Heart right ventricle (tissue), 16 donors: ENCODE measurements around the gene PLA2G2C. TPM values are rescaled to one million over a fixed set of nuclear protein-coding genes. Genes with fewer than 3 reads are reported as not detected.

Source experiments
- ATAC-seq, 8 donors: fragments of 200-7000 bp; cut with Tn5 transposase; one replicate each; pipeline ENCODE4 v1.9.1; 2020; ENCODE audit warnings: mild to moderate bottlenecking in 8 of 8, moderate library complexity in 8 of 8, moderate number of reproducible peaks in 1 of 8
- DNase-seq, 2 donors: peaks; one replicate each; pipeline ENCODE4 v3.0.0-alpha.2; 2020
- H3K27ac ChIP-seq, 10 donors: fragments of 200-600 bp; sonication (generic) in 2 of 10; one replicate each; pipeline versions ENCODE4 v1.5.0 to v1.8.0; 2020 to 2022; ENCODE audit warnings: mild to moderate bottlenecking in 3 of 10
- H3K27me3 ChIP-seq, 7 donors: fragments of 200-600 bp; one replicate each; pipeline ENCODE4 v1.8.0; 2021 to 2022; ENCODE audit warnings: mild to moderate bottlenecking in 2 of 7
- H3K36me3 ChIP-seq, 9 donors: fragments of 200-600 bp; sonication (generic) in 1 of 9; one replicate each; pipeline versions ENCODE4 v1.5.0 to v1.8.0; 2020 to 2022; ENCODE audit warnings: mild to moderate bottlenecking in 2 of 9
- H3K4me1 ChIP-seq, 9 donors: fragments of 200-600 bp; sonication (generic) in 1 of 9; one replicate each; pipeline versions ENCODE4 v1.5.0 to v1.8.0; 2020 to 2022; ENCODE audit warnings: mild to moderate bottlenecking in 4 of 9
- H3K4me3 ChIP-seq, 10 donors: fragments of 200-600 bp; sonication (generic) in 2 of 10; one replicate each; pipeline versions ENCODE4 v1.5.0 to v1.8.0; 2020 to 2022; ENCODE audit warnings: mild to moderate bottlenecking in 7 of 10, moderate library complexity in 2 of 10
- H3K9me3 ChIP-seq, 11 donors: fragments of 200-600 bp in 10 of 11; sonication (generic) in 2 of 11; one replicate each; pipeline versions ENCODE4 v1.5.0 to v1.8.0; 2013 to 2022; ENCODE audit warnings: mild to moderate bottlenecking in 2 of 11, control low read depth in 1 of 11, moderate library complexity in 1 of 11
- WGBS, 2 donors: extraction: QIAGEN DNeasy Blood & Tissue Kit; methylation state at CpG; one replicate each; pipeline ENCODE4 v1.1.7; 2013; ENCODE audit warnings: inconsistent platforms in 1 of 2; 5-methylcytosine and 5-hydroxymethylcytosine counted together
- intact Hi-C, 10 donors: fragments of 100-400 bp; cut with DNase I; formaldehyde crosslinking; loops; one replicate each; pipeline versions ENCODE4 v1.11.1 to v1.14.2; 2022
- polyA plus RNA-seq, 2 donors: library from polyadenylated mRNA; stranded (reverse); fragments of 200-250 nt; gene quantifications; one replicate each; pipeline ENCODE4 v1.2.3, GENCODE V29; 2013
- total RNA-seq, 10 donors: library from RNA; stranded (reverse); fragmentation: NEBNext Ultra II Directional in 3 of 10; extraction: Animal tissue kit (Norgen Biotek cat#: 25700) in 3 of 10; gene quantifications; one replicate each; pipeline versions ENCODE4 v1.2.1 to v1.2.4, GENCODE V29; 2021 to 2023
- TF ChIP-seq, protein P1 (sequence below), 9 donors: fragments of 200-600 bp; sonication (generic) in 2 of 9; IDR thresholded peaks; one replicate each; pipeline versions ENCODE4 v1.5.0 to v1.8.0; 2021 to 2022; ENCODE audit warnings: antibody characterized with exemption in 9 of 9, mild to moderate bottlenecking in 5 of 9, moderate library complexity in 1 of 9
- donor health status: Arrhythmogenic right ventricular cardiomyopathy.
- donor health status: ischemic (EF 13 %, LVEDD 7.1; RV severe dilation, severe dysfunction).
- donor health status: healthy with polysubstance abuse.
- donor health status: DM: no; HTN: yes; CAD: no.
- donor health status: DM: no; HTN: no; CAD: no.
- donor health status: ischemic (EF 25% LVEDD 6.9; RV normal size, moderate dysfunction).
- donor health status: ischemic (EF 25% LVEDD 5.7; RV mildly dilated, moderate dysfunction).
- donor health status: healthy.
- donor health status: DM: yes; HTN: yes; CAD: no.
- donor health status: Ischemic cardiomyopathy.
- donor health status: ischemic (EF 35%, LVEDD 5.7; RV mildly dilated, moderate dysfunction).
- donor health status: nonischemic (EF 11% LVEDD 7.7; RV severe dilation, severe dysfunction).
- donor health status: DM: yes; HTN: yes; CAD: no.
- donor health status: PGD.
- donor health status: ischemic (EF 29% LVEDD 5.4; RV normal size, mild dysfunction).
- donor health status: nonischemic (EF 23%, LVEDD 6.1; RV moderate dilation, normal function).

PLA2G2C gene
- total and polyA plus RNA-seq, 12 donors = not detected

- DNase-seq (no peak), ATAC-seq (no peak)
- Histone ChIP-seq H3K27me3 (peaks cover 0 to 32% (median 4%) of the 10 kb centered on the region in 7 donors), H3K9me3 (no peaks in the 10 kb centered on the region), H3K4me3 (no peak overlapping the region), H3K4me1 (no peaks in the 10 kb centered on the region), H3K27ac (no peak overlapping the region), H3K36me3 (no peaks in the 10 kb centered on the region)
- TF ChIP-seq, protein P1, sequence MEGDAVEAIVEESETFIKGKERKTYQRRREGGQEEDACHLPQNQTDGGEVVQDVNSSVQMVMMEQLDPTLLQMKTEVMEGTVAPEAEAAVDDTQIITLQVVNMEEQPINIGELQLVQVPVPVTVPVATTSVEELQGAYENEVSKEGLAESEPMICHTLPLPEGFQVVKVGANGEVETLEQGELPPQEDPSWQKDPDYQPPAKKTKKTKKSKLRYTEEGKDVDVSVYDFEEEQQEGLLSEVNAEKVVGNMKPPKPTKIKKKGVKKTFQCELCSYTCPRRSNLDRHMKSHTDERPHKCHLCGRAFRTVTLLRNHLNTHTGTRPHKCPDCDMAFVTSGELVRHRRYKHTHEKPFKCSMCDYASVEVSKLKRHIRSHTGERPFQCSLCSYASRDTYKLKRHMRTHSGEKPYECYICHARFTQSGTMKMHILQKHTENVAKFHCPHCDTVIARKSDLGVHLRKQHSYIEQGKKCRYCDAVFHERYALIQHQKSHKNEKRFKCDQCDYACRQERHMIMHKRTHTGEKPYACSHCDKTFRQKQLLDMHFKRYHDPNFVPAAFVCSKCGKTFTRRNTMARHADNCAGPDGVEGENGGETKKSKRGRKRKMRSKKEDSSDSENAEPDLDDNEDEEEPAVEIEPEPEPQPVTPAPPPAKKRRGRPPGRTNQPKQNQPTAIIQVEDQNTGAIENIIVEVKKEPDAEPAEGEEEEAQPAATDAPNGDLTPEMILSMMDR (IDR thresholded peaks at IDR 0.05) = no peak
- intact Hi-C loops = no loop called here
- WGBS, 2 donors = 77 to 81% methylated on average over 7 of the region's 7 CpGs
These were observed 70.4 kb downstream of the PLA2G2C start for GRCh38 chr1:20115916-20116315.

DNA sequence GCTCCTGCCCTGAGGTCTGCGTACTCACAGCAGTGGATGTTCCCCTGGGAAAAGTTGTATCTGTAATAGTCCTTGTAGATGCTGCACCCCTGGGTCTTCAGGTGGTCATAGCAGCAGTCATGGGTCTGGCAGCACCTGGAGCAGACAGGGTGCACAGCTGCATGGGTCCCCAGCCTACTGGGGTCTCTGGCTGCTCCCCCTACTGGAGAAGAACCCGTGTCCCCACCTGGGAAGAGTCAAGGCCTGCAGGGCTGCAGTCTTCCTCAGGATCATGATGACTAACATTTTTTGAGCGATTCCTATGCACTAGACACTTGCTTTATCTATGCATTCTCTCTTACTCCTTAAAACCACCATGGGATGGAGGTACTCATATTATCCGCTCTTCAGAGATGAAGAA lies 70.8 kb downstream of the PLA2G2C start:
- Histone ChIP-seq H3K4me1 (no peaks in the 10 kb centered on the region), H3K27me3 (peaks cover 0 to 32% (median 4%) of the 10 kb centered on the region in 7 donors), H3K36me3 (no peaks in the 10 kb centered on the region), H3K27ac (no peak overlapping the region), H3K9me3 (no peaks in the 10 kb centered on the region), H3K4me3 (no peak overlapping the region)
- TF ChIP-seq, protein P1 (IDR thresholded peaks at IDR 0.05) = no peak
- WGBS, 2 donors = 80 to 83% methylated on average over 4 of the region's 4 CpGs
- ATAC-seq (no peak), DNase-seq (no peak)
- intact Hi-C loops = no loop called here

DNA sequence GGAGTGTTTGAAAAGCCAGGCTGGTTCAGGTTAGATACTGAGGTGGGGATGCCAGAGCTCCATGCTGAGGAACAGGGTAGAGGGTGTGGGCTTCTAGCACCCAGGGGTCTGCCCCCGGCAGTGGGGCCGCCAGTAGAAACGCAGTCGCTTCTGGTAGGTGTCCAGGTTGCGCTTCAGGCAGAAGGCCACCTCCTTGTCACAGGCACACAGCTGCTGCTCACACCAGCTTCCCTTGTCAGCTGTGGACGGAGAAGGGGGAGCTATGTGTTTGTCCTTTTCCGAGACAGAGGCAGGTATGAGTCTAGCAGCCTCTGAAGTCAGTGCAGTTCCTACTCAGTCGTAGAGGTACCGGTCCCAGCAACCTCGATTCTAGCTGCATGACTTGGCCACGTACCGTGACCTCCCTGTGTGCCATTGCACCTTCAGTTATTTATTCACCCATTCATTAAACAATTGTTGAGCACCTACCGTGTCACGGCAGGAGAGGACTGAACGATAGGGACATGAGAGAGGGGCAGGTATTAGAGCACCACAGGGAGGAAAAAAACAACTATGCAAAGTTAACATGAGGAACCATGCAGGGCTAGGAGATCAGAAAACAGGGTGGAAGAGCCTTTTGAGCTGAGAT lies 72.2 kb downstream of the PLA2G2C start:
- WGBS, 2 donors = 70 to 72% methylated on average over 15 of the region's 15 CpGs
- H3K36me3 ChIP-seq = no peaks in the 10 kb centered on the region
- no peak overlapping the region for H3K27ac ChIP-seq
- DNase-seq (no peak), ATAC-seq (no peak)
- TF ChIP-seq, protein P1 (IDR thresholded peaks at IDR 0.05) = no peak
- H3K4me3 ChIP-seq = no peak overlapping the region
- no peaks in the 10 kb centered on the region for H3K9me3 ChIP-seq
- intact Hi-C loops = no loop called here
- peaks cover 0 to 1% (median 0%) of the 10 kb centered on the region in 9 donors for H3K4me1 ChIP-seq
- peaks cover 0 to 28% (median 8%) of the 10 kb centered on the region in 7 donors for H3K27me3 ChIP-seq

Other genes with a start within 250 kb of the PLA2G2C start
- 100 to 1,000 TPM in 2 of 10 donors, 10 to 100 TPM in 5, 1 to 10 TPM in 3; 2.8 to 296 (median 32.6) TPM for gene PLA2G2A, start 206.9 kb downstream of the PLA2G2C start, total RNA-seq
- 100 to 1,000 TPM; 349 to 593 TPM for gene PLA2G2A, start 206.9 kb downstream of the PLA2G2C start, polyA plus RNA-seq
- gene PLA2G5, start 116.3 kb downstream of the PLA2G2C start, total RNA-seq = 10 to 100 TPM; 31.5 to 58.2 (median 49.3) TPM
- 100 to 1,000 TPM in 1 of 2 donors, 10 to 100 TPM in 1; 44.5 to 133 TPM for gene PLA2G5, start 116.3 kb downstream of the PLA2G2C start, polyA plus RNA-seq
- gene PLA2G2D, start 67.0 kb downstream of the PLA2G2C start, total RNA-seq = 1 to 10 TPM in 1 of 10 donors, not detected in 9; 1.1 TPM
- gene PLA2G2D, start 67.0 kb downstream of the PLA2G2C start, polyA plus RNA-seq = not detected
- gene PLA2G2F, start 47.2 kb downstream of the PLA2G2C start, total RNA-seq = not detected
- not detected for gene PLA2G2F, start 47.2 kb downstream of the PLA2G2C start, polyA plus RNA-seq
- 1 to 10 TPM in 8 of 10 donors, under 1 TPM in 2; 0.42 to 4.0 (median 1.9) TPM for gene UBXN10, start 422 bp downstream of the PLA2G2C start, total RNA-seq
- under 1 TPM; 0.16 to 0.59 TPM for gene UBXN10, start 422 bp downstream of the PLA2G2C start, polyA plus RNA-seq
- gene VWA5B1, start 104.4 kb upstream of the PLA2G2C start, total RNA-seq = 1 to 10 TPM in 1 of 10 donors, under 1 TPM in 1, not detected in 8; 0.18 to 1.2 TPM
- under 1 TPM in 1 of 2 donors, not detected in 1; 0.03 TPM for gene VWA5B1, start 104.4 kb upstream of the PLA2G2C start, polyA plus RNA-seq